Measurements from ENCODE around the gene ME3. TPM values are rescaled to one million over a fixed set of nuclear protein-coding genes. Genes with fewer than 3 reads are reported as not detected.
A peak's percentile ranks its signal among the peaks of the same experiment; 100 is the strongest.

The ME3 gene
- total and polyA plus RNA-seq, 4 donors, result 7.4 to 38.7 (median 21.2) TPM

DNA sequence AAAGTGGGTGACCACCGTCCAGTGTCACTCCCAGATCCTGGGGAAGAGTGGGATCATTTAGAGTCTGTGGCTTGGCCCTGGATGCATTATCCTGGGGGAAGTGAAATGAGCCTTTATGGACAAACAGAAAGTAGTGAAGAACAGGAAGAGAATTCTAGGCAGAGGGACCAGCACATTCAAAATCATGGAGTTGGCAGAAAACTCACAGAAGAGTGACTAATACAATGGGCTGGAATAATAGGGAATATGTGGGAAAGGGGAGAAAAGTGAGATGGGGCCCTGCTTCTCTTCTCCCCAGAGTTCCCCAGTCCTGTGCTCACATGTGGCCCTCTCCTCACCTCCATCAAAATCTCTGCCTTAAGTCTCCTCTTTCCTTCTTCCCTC lies 213.4 kb downstream of the ME3 start:
- no peak overlapping the region for H3K9ac ChIP-seq (ENCODE audit: insufficient read depth in 1 of 2, low read length in 2 of 2)
- peak overlapping the region in 1 of 2 donors; percentile 13 for H3K27ac ChIP-seq (ENCODE audit: low read depth in 1 of 2, low read length in 1 of 2)
- H3K9me3 ChIP-seq (ENCODE audit: control insufficient read depth in 4 of 4, insufficient read depth in 3 of 4, low read length in 3 of 4), result no peaks in the 10 kb centered on the region
- DNase-seq (no peak), ATAC-seq (ENCODE audit: insufficient read depth, low FRiP score) (no peak)
- H3K27me3 ChIP-seq (ENCODE audit: control insufficient read depth in 3 of 3, insufficient read depth in 3 of 3, low read length in 2 of 3), result no peaks in the 10 kb centered on the region
- WGBS, 2 donors, result 79 to 91% methylated on average over 1 of the region's 1 CpG
- peaks cover 0 to 12% (median 8%) of the 10 kb centered on the region in 5 donors for H3K4me1 ChIP-seq (ENCODE audit: control insufficient read depth in 5 of 5, insufficient read depth in 5 of 5, low read length in 5 of 5)
- H3K4me3 ChIP-seq, result no peak overlapping the region
- TF ChIP-seq, protein P1, sequence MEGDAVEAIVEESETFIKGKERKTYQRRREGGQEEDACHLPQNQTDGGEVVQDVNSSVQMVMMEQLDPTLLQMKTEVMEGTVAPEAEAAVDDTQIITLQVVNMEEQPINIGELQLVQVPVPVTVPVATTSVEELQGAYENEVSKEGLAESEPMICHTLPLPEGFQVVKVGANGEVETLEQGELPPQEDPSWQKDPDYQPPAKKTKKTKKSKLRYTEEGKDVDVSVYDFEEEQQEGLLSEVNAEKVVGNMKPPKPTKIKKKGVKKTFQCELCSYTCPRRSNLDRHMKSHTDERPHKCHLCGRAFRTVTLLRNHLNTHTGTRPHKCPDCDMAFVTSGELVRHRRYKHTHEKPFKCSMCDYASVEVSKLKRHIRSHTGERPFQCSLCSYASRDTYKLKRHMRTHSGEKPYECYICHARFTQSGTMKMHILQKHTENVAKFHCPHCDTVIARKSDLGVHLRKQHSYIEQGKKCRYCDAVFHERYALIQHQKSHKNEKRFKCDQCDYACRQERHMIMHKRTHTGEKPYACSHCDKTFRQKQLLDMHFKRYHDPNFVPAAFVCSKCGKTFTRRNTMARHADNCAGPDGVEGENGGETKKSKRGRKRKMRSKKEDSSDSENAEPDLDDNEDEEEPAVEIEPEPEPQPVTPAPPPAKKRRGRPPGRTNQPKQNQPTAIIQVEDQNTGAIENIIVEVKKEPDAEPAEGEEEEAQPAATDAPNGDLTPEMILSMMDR (IDR thresholded peaks at IDR 0.05; ENCODE audit: control extremely low read depth, extremely low read depth), result no peak
- H3K36me3 ChIP-seq (ENCODE audit: control insufficient read depth in 4 of 4, insufficient read depth in 4 of 4, low read length in 4 of 4), result peaks cover 0 to 7% (median under 1%) of the 10 kb centered on the region in 4 donors

DNA sequence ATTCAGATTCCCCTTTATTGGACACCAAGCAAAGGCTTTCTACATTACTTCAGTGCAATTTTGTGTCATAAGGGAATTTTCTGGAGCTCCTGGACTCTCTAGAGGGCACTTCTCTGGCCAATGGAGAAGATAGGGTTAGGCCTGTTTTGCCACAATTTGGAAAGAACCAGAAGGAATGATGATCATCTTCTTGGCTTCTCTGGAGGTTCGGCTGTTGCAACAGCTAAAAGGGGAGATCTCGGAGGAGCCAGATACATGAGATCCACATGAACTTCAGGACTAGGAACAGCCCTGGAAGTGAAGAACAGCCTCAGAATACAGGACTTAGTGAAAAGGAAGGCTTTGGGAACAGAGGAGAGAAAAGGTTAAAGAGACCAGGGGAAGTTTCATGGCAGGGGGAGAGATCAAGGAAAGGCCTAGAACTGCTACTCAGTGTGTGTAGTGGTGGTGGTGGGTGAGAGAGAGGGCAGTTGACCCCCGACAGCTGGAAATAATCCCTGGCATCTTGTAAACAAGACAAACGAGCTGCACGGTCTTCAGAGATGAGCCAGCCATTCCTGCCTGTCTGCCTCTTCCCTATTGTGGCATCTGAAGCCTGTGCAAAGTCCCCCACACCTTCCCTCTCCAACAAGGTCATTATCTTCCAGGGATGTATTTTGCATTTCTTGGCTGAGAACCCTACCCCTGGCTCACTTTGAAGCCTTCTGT lies 214.0 kb downstream of the ME3 start:
- Histone ChIP-seq H3K27me3 (ENCODE audit: control insufficient read depth in 3 of 3, insufficient read depth in 3 of 3, low read length in 2 of 3) (no peaks in the 10 kb centered on the region), H3K9me3 (ENCODE audit: control insufficient read depth in 4 of 4, insufficient read depth in 3 of 4, low read length in 3 of 4) (no peaks in the 10 kb centered on the region), H3K36me3 (ENCODE audit: control insufficient read depth in 4 of 4, insufficient read depth in 4 of 4, low read length in 4 of 4) (peaks cover 0 to 7% (median under 1%) of the 10 kb centered on the region in 4 donors), H3K9ac (ENCODE audit: insufficient read depth in 1 of 2, low read length in 2 of 2) (no peak overlapping the region), H3K4me3 (no peak overlapping the region), H3K4me1 (ENCODE audit: control insufficient read depth in 5 of 5, insufficient read depth in 5 of 5, low read length in 5 of 5) (peaks cover 0 to 14% (median 8%) of the 10 kb centered on the region in 5 donors), H3K27ac (ENCODE audit: low read depth in 1 of 2, low read length in 1 of 2) (peak overlapping the region in 1 of 2 donors; percentile 13)
- 77 to 90% methylated on average over 5 of the region's 5 CpGs for WGBS, 2 donors
- no peak for ATAC-seq (ENCODE audit: insufficient read depth, low FRiP score)
- DNase-seq, result no peak
- TF ChIP-seq, protein P1 (IDR thresholded peaks at IDR 0.05; ENCODE audit: control extremely low read depth, extremely low read depth), result no peak

DNA sequence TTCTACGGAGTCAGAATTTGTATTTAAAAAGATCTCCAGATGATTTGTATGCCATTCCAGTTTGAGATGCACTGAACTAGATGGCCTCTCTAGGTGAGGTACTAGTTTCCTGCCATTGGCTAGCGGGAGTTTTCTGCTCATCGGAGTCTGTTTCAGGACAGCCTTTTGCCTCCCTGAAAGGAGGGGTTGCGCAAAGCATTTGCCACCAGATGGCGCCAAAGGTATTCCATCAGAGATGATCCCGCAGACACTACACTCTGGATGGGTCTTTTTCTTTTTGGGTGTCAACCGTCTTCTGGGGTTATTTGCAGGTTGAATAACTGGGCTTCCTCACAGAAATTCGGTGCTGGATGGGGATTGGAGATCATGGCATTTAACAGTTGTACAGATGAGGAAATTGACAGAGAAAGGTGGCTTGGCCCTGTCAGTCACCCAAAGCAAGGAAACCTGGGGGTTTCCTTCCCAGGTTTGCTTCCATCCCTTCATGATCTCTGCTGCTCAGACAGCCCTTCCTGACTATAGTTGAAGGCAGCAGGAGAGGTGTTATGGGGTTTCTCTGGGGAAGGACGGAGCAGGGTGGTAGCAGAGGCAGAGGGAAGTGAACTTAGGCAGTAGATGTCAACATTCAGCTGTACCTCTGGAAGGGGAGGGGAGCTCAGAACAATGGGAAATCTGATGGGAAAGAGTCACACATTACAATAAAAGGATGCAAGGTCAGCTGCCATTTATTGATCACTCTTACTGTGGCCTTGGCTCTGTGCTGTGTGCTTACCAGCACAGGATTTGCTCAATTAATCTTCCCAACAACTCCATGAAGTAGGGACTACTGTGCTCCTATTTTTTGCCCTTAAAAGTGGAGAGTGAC lies 216.1 kb downstream of the ME3 start:
- ATAC-seq (ENCODE audit: insufficient read depth, low FRiP score), result no peak
- no peaks in the 10 kb centered on the region for H3K36me3 ChIP-seq (ENCODE audit: control insufficient read depth in 4 of 4, insufficient read depth in 4 of 4, low read length in 4 of 4)
- peak; percentile 81 to 91 (median 89) for DNase-seq
- no peak overlapping the region for H3K9ac ChIP-seq (ENCODE audit: insufficient read depth in 1 of 2, low read length in 2 of 2)
- no peak overlapping the region for H3K27ac ChIP-seq (ENCODE audit: low read depth in 1 of 2, low read length in 1 of 2)
- no peaks in the 10 kb centered on the region for H3K9me3 ChIP-seq (ENCODE audit: control insufficient read depth in 4 of 4, insufficient read depth in 3 of 4, low read length in 3 of 4)
- H3K4me3 ChIP-seq, result no peak overlapping the region
- 18 to 22% methylated on average over 9 of the region's 9 CpGs for WGBS, 2 donors
- H3K4me1 ChIP-seq (ENCODE audit: control insufficient read depth in 5 of 5, insufficient read depth in 5 of 5, low read length in 5 of 5), result peaks cover 0 to 14% (median 8%) of the 10 kb centered on the region in 5 donors
- TF ChIP-seq, protein P1 (IDR thresholded peaks at IDR 0.05; ENCODE audit: control extremely low read depth, extremely low read depth), result peak; percentile 92
- no peaks in the 10 kb centered on the region for H3K27me3 ChIP-seq (ENCODE audit: control insufficient read depth in 3 of 3, insufficient read depth in 3 of 3, low read length in 2 of 3)
